HG03064 (cell line): ENCODE measurements around the gene LIMK1.
"Not testable (repeated sequence)": the region's sequence is repeated elsewhere in the genome, so short reads cannot be mapped to it uniquely, and the experiment has no call there.

Experiments used
- ATAC-seq: cut with Tn5 transposase; IDR thresholded peaks from one replicate; pipeline ENCODE4 v1.9.1; 2021; ENCODE audit warnings: low read depth; ENCODE audit not compliant: unreplicated experiment

The LIMK1 gene

DNA sequence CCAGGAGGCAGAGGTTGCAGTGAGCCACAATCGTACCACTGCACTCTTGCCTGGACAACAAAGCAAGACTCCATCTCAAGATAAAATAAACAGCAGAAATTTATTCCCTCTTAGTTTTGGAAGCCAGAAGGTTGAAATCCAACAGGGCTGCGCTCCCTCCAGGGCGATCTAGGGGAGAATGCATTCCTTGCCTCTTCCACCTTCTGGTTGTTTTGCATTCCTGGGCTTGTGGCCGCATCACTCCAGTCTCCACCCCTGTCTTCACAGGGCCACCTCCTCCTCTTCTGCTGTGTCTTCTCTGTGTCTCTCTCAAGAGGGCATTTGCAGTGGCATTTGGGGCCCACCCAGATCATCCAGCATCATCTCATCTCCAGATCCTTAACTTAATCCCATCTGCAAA is 36.2 kb downstream of the LIMK1 start:
- ATAC-seq: no peak

DNA sequence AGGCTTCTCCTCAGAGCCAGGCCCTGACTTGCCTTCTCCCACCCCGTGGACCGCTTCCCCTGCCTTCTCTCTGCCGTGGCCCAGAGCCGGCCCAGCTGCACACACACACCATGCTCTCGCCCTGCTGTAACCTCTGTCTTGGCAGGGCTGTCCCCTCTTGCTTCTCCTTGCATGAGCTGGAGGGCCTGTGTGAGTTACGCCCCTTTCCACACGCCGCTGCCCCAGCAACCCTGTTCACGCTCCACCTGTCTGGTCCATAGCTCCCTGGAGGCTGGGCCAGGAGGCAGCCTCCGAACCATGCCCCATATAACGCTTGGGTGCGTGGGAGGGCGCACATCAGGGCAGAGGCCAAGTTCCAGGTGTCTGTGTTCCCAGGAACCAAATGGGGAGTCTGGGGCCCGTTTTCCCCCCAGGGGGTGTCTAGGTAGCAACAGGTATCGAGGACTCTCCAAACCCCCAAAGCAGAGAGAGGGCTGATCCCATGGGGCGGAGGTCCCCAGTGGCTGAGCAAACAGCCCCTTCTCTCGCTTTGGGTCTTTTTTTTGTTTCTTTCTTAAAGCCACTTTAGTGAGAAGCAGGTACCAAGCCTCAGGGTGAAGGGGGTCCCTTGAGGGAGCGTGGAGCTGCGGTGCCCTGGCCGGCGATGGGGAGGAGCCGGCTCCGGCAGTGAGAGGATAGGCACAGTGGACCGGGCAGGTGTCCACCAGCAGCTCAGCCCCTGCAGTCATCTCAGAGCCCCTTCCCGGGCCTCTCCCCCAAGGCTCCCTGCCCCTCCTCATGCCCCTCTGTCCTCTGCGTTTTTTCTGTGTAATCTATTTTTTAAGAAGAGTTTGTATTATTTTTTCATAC is 38.0 kb downstream of the LIMK1 start:
- ATAC-seq: no peak

DNA sequence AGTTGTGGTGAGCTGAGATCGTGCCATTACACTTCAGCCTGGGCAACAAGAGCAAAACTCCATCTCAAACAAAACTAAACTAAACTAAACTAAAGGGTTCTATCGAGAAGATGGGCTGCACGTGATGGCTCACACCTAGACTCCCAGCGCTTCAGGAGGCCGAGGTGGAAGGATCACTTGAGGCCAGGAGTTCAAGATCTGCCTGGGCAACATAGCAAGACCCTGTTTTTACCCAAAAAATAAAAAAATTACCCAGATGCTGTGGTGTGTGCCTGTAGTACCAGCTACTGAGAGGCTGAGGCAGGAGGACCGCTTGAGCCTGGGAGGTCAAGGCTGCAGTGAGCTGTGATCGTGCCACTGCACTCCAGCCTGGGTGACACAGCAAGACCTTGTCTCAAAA is 40.3 kb downstream of the LIMK1 start:
- ATAC-seq: not testable (repeated sequence)

DNA sequence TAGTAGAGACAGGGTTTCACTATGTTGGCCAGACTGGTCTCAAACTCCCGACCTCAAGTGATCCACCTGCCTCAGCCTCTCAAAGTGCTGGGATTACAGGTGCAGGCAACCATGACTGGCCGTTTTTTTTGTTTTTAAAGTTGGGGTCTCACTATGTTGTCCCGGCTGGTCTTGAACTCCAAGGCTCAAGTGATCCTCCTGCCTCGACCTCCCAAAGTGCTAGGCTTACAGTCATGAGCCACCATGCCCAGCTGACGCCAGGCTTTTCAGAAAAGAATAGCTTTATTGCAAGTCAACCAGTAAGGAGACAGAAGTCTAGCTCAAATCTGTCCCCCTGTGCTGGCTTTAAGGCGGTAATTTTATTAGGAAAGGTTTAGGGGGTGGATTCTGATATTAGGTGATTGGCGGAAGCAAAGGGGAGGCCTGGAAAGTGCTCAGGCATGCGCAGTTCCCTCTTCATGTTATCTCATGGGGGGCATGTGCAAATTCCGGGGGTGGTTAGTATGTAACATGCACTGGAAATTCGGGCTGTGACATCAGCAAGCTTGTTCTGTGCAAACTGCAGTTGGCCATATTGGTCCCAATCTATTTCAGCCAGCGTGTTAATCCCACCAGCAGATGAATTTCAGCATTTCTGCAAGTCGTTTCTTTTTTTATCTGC is 42.7 kb downstream of the LIMK1 start:
- no peak for ATAC-seq

- no peak for ATAC-seq
These were observed 46.3 kb downstream of the LIMK1 start for GRCh38 chr7:74129887-74130286.

DNA sequence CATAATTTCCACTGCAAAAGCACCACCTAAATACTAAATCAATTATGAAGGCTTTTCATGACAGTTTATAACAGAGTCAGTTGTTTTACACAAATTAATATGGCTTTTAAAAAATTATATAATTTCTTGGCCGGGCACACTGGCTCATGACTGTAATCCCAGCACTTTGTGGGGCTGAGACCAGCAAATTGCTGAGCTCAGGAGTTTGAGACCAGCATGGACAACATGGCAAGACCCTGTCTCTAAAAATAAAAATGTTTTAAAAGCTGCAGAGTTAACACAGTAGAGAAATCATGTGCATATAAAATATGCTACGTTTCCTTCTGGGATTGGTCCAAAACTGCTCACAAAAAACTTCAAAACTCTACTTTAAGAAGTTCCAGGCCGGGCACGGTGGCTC is 46.9 kb downstream of the LIMK1 start:
- no peak for ATAC-seq

DNA sequence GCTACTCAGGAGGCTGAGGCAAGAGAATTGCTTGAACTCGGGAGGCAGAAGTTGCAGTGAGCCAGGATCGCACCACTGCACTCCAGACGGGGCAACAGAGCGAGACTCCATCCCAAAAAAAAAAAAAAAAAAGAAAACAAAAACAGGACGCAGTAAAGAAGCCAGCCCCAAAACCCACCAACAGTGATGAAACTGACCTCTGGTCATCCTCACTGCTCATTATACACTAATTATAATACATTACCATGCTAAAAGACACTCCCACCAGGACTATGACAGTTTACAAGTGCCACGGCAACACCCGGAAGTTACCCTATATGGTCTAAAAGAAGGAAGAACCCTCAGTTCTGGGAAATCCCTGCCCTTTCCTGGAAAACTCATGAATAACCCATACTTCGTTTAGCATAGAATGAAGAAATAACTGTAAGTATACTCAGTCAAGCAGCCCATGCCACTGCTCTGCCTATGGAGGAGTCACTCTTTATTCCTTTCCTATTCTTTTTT is 50.6 kb downstream of the LIMK1 start:
- ATAC-seq: no peak

DNA sequence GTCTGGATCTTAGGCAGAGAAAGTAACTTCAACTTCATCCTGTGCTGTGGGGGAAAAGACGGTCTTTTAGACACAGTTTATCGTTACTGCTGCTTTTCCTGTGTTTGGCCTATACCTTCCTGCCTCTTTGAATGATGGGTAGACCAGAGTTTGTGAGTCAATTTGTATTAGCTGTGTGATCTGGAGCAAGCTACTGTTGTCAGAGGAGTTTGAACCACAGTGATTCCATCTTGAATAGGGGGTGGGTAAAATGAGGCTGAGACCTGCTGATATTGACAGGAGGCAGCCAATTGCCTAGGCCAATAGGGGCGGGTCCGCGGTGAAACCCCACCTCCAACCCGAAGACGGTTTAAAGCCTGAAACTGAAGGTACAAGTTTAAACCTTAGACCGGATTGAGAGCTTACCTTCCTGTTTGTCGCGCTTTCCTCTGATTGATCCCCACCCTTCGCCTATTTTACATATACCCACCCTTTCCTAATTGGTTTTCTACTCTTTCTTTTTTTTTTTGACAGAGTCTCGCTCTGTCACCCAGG is 54.8 kb downstream of the LIMK1 start:
- ATAC-seq: no peak

DNA sequence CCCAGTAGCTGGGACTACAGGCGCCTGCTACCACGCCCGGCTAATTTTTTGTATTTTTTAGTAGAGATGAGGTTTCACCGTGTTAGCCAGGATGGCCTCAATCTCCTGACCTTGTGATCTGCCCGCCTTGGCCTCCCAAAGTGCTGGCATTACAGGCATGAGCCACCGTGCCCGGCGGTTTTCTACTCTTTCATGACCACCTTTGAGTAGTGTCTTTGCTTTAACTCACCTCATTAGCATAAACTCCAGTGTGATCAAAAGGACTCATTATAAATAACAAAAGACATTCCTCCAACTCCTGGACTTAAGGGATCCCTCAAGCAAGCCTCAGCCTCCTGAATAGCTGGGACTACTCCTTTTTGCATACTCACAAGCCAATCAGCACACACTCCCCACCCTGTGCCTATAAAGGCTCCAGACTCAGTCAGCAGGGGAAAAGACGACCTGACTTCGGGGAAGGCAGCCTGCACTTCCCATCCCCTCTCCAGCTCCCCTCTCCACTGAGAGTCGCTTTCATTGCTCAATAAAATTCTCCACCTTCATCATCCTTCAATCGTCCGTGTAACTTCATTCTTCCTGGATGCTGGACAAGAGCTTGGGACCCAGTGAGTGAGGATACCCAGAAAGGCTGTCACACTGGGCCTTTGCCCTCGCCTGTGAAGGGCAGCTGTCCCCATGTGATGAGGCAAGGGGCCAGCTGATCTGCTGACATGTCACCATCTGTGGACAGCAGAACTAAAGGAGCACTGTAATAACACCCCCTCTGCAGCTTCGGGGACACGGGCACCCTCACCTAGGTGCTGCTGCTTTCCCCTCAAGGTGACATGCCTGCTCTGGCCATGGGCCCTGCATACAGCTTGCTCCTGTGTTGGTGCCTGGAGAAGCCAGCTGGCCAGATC is 55.6 kb downstream of the LIMK1 start:
- no peak for ATAC-seq

- ATAC-seq: no peak
These were observed 58.1 kb downstream of the LIMK1 start for GRCh38 chr7:74141705-74142104.

- no peak for ATAC-seq
These were observed 59.8 kb downstream of the LIMK1 start for GRCh38 chr7:74143383-74143782.

GRCh38 chr7:74148491-74148890 is 64.9 kb downstream of the LIMK1 start:
- no peak for ATAC-seq

GRCh38 chr7:74149071-74149470 is 65.5 kb downstream of the LIMK1 start:
- ATAC-seq: no peak

DNA sequence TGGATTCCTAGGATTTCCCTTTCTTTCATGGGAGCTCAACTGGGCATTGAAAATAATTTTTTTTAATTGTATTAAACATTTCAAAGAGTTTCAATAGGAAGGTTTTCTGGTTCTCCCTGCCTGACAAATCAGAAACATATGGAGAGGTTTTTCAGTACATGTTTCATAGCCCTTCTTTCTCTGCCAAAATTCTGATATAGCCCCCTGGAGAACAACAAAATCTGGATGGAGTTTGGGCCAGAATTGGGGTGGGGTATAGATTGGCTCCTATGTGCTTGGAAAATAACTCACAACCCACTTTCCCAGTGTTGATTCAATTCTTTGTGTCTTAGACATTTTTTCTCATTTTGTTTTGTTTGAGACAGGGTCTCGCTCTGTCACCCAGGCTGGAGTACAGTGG is 66.0 kb downstream of the LIMK1 start:
- ATAC-seq: no peak

GRCh38 chr7:74153736-74154135 is 70.1 kb downstream of the LIMK1 start:
- ATAC-seq: no peak

GRCh38 chr7:74155810-74156395 is 72.3 kb downstream of the LIMK1 start:
- ATAC-seq: no peak

DNA sequence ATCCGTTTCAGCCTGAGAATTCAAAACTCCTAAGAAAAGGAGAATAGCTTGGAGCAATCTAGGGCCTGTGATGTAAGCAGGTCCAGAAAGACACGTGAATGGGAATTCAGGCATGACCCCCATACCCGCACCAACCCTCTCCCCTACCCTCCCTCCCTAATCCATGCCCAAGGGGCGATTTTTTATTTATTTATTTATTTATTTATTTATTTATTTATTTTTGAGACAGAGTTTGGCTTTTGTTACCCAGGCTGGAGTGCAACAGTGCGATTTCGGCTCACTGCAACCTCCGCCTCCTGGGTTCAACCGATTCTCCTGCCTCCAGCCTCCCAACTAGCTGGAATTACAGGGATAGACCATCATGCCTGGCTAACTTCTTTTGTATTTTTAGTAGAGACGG is 74.0 kb downstream of the LIMK1 start:
- ATAC-seq: no peak

DNA sequence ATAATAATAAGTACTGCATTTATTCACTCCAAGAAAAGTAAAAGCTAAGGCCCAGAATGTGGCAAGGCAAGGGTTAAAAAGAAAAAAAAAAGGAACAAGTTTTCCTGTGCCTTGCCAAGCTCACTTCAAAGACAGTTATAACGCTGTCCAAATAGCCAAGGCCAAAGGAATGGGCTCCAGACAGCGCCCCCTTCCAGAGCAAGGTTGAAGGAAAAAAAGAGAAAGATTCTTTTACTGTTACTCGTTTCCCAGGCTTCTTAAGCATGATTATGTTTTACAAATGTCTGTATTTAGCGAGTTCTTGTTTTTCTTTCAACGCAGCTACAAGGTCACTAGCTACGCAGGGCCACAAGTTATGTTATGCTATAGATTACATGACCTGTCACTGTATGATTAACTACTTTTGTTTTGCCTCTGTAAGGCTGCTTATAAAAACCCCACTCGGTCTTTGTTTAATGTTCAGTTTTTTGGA is 81.4 kb downstream of the LIMK1 start:
- no peak for ATAC-seq

- ATAC-seq: no peak
These were observed 82.4 kb downstream of the LIMK1 start for GRCh38 chr7:74165867-74166593.

DNA sequence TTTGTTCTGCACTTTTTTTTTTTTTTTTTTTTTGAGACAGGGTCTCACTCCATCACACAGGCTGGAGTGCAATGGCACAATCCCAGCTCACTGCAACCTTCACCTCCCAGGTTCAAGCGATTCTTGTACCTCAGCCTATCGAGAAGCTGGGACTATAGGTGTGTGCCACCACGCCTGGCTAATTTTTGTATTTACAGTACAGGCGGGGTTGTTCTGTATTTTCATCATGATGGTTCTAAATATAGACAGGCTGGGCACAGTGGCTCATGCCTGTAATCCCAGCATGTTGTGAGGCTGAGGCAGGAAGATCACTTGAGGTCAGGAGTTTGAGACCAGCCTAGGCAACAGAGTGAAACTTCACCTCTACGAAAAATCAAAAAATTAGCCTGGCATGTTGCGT is 83.7 kb downstream of the LIMK1 start:
- ATAC-seq: not testable (repeated sequence)
